Hematopoietic multipotent progenitor cell treated with erythropoietin and hydrocortisone succinate and interleukin-3 and kit ligand, for 17 days (in vitro differentiated cells): ENCODE results near the gene DOCK2.

Experiments
- DNase-seq: peaks from one replicate; pipeline ENCODE4 v3.0.0-alpha.2; 2015; ENCODE audit warnings: low spot score

The DOCK2 gene

GRCh38 chr5:170095646-170096045, 458.6 kb downstream of the DOCK2 start:
- no peak for DNase-seq

DNA sequence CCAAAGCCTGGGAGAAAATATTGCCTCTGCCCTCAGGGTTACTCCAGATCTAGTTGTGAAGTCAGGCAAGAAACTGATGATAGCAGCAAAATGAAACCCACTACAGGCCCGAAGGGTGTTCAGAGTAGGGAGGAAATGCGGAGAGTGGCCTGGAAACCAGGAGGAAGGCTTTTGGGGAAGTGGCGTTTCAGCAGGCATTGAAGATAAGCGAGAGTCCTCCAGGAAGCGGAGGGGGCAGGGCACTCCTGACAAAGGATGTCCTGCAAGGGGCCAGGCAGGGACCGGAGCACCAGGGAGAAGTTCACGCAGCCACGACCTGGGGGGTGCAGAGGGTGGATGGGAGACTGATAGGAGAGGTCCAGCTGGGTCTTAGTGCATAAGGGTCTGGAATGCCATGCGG, 460.9 kb downstream of the DOCK2 start:
- DNase-seq: no peak

- peak; percentile 25 for DNase-seq
Measured at GRCh38 chr5:170100066-170100943, 463.2 kb downstream of the DOCK2 start.

DNA sequence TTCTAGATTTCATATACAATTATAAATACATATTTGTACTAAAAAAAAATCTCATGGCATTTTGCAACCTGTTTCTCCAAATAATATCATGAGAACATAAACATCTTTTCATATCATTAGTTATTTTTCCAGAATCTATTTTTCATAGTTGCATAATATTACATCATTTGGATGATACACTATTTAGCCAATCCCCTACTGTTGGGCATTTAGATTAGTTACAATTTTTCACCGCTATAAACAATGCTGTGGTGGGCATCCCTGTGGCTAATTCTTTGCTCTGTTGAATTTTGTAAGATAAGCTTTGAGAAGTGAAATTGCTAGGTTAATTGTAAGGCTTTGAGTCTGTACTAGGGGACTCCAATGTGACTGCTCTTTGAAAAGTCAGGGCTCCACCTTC, 466.4 kb downstream of the DOCK2 start:
- DNase-seq: no peak

DNA sequence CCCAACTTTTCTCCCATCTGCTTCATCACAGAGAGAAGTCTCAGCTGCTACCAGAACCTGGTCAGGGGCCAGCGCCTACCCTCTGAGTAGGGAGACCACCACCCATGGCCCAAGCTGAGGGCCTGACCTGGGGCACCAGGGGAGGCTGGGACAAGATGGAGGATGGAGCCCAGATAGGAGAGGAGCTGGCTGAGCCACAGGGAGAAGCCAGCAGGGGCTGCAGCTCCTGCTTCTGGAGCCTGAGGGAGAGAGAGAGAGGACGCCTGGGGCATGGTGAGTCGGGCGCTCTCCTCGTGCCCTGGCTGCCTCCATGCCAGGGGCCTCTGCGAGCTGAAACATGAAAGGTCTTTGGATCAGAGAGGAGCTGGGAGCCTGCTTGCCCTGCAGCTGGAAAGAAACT, 467.2 kb downstream of the DOCK2 start:
- DNase-seq: no peak

DNA sequence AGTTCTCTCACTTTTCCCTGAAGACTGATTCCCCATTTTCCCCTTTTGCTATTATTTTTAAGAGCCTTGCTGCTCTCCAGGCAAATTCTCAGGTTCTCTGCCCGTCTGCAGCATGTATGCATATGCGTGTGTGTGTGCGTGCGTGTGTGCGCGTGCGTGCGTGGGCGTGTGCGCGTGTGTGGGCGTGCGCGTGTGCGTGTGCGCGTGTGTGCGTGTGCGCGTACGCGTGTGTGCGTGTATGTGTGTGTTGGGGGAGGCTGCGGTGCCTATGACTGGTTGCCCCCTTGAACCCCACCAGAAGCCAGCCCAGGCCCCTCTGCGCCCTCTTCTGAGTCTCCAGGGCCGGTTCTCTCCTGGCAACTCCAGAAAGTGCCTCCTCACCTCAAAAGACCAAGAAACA, 467.6 kb downstream of the DOCK2 start:
- DNase-seq: no peak

DNA sequence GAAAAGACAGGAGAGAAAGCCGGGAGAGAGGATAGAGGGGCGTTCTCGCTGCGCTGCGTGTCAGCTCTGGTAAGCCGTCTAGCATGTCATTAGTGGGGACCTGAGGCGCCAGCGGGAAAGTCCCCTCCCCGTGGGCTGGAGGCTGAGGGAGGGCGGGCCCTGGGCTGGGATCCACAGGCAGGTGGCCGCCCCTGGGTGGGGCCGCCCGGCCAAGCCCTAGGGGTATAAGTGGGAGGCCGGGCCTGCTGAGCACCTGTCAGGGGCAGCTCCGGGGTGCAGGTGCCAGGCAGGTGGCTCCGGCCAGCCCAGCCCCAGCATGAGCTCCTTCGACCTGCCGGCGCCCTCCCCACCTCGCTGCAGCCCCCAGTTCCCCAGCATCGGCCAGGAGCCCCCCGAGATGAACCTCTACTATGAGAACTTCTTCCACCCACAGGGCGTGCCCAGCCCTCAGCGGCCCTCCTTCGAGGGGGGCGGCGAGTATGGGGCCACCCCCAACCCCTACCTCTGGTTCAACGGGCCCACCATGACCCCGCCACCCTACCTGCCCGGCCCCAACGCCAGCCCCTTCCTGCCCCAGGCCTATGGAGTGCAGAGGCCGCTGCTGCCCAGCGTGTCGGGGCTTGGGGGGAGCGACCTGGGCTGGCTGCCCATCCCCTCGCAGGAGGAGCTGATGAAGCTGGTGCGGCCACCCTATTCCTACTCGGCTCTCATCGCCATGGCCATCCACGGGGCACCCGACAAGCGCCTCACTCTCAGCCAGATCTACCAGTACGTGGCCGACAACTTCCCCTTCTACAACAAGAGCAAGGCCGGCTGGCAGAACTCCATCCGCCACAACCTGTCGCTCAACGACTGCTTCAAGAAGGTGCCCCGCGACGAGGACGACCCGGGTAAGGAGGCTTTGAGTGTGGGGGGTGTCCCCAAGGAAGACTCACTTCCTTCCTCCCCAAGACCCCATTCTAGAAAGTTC, 468.9 kb downstream of the DOCK2 start, which contains the start of gene FOXI1:
Gene FOXI1, plus strand, starts transcription at position 256 of the 970 bp plus-strand sequence. Its CDS starts 61 bp downstream, at position 317.
- no peak for DNase-seq

DNA sequence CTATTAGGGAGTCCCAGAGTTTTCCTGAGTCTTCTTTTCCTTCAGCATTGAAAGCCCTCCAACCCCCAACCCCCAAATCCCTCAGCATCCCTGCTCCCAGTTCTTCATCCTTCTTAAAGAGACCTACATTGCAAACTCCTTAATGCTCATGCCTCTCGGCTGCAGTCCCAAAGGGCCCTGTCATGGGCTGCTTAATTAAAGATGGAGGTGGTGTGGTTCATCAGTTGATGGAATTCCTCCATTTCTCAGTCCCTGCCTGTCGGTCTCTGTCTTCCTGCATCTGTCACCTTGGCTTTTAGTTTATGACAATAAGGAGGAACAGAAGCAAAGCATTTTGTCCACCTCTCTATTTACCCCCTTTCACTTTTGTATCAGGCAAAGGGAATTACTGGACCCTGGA, 470.6 kb downstream of the DOCK2 start:
- DNase-seq: no peak

DNA sequence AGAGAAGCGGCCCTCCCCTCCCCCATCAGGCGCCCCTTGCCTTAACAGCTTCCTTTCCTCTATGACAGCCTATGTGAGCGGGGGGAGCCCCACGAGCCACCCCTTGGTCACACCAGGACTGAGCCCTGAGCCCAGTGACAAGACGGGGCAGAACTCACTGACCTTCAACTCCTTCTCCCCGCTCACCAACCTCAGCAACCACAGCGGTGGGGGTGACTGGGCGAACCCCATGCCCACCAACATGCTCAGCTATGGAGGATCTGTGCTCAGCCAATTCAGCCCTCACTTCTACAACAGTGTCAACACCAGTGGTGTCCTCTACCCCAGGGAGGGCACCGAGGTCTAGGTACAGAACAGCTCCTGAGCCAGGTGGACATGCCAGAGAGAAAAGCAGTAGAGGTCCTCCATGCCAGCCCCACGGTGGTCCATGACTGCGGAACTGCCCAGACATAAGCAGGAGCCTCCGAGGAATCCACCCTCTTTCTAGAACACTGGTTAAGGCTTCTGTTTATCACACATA, 471.3 kb downstream of the DOCK2 start:
- DNase-seq: no peak

DNA sequence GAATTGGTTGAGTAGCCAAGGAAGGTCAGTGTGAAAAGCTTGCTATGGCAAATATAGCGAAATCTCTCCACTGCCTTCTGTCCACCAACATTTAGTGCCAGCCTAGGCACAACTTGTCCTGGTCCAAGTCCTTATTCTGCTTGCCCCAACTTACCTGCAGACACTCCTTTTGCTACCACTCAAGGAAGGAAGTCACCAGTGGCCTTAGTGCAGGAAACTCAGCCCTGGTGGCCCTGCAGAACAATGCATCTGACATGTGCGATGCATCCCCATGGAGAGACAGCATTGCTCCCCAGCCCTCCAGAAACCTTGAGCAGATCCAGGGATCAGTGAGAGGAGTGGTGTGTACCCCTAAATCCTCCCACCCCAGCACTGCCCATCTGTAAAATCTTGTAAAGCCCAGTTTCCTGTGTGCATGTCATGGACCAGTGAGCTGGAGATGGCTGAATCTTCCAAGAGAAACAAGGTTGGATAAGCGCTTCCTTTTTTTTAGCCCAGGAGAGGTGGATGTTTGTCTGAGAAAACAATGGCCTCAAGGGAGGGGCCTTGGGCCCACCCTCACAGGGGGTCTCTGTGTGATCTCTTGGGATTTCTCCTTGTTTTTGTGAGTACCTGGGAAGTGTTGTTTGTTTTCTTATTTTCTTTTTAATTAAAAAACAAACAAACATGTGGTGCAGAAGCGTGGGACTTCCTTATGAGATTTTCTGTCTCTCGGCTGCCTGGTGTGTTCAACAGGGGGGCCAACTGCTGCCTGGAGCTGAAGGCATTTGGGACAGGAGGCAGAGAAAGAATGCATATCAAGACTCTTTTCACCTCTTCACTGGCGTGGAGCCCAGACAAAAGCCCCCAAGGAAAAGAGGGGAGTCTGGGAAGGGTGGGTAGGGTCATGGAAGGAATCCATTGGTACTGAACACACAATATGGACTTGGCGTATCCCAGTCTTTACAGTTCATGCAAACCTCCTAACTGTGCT, 472.3 kb downstream of the DOCK2 start:
- DNase-seq: no peak

- no peak for DNase-seq
Measured at GRCh38 chr5:170110403-170111087, 473.5 kb downstream of the DOCK2 start.

- no peak for DNase-seq
Measured at GRCh38 chr5:170111088-170111785, 474.2 kb downstream of the DOCK2 start.

DNA sequence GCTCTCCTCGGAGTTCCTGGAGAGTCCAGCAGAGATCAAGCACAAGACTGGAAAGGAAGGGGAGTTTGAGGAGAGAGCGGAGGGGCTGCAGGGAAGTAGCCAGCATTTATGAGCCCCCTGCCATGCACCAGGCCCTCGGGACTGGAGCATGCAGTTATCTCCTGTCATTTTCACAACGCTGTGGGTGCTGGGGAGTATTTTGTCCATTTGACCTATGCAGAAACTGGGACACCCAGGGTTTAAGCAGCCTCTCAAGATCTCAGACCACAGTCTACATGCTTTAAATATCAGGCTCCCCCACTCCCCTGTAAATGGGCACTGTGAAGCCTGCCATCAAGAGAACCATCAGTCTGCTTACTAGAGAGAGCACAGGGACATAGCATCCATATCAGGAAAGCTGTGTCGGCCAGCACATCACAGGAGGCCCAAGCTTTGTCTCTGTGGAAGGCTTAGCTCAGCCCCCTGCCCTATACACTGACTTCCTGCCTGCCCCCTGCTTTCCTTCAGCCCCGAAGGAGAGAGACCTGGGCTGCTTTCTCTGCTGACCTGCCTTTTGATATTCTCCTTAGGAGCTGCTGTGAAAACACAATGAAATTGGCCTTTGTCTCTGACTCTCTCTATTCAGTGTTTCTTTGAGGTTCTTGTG, 475.9 kb downstream of the DOCK2 start:
- no peak for DNase-seq

GRCh38 chr5:170113522-170113900, 476.4 kb downstream of the DOCK2 start:
- DNase-seq: no peak

DNA sequence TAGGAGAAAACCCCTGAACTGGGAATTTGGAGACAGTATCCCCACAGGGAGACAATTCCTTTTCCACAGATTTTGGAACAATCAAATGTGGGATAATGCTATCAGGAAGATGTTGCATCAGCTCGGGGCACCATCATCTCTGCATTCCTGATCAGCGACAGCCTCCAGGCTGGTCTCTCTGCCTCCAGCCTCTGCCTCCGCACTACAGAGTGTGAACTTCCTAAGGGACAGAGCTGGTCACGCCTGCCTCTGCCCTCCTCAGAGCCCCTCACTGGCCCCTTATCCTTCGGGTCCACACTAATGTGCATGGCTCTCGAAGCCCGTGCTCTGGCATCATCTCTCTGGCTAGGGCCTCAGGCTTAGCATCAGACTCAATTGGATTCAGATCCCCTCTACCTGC, 477.2 kb downstream of the DOCK2 start:
- no peak for DNase-seq

GRCh38 chr5:170115925-170116324, 478.9 kb downstream of the DOCK2 start:
- DNase-seq: no peak

DNA sequence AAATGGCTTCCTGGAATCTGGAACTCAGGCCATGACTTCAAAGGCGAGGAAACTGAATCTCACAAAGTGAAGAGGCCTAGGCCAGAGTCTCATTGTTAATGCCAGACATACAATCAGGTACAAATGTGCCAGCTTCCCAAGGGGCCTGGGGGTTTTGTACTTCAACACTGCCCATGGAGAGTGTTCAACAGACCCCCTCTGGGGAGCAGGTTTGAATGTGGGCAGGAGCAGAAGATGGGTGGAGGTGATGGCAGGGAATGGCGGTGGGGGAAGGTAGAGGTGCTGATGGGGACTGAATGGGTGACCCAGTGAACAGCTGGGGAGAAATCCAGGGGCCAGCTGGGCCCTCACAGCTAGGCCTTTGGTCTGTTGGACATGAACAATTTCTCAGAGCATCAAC, 480.7 kb downstream of the DOCK2 start:
- DNase-seq: no peak

GRCh38 chr5:170120576-170120975, 483.5 kb downstream of the DOCK2 start:
- no peak for DNase-seq

- DNase-seq: no peak
Measured at GRCh38 chr5:170121321-170121720, 484.2 kb downstream of the DOCK2 start.

GRCh38 chr5:170126061-170126460, 489.0 kb downstream of the DOCK2 start:
- DNase-seq: no peak
